Upper lobe of left lung (tissue), 4 donors: ENCODE data around the gene EXOC6B.

Experiments used
- POLR2A ChIP-seq, 4 donors: fragments of 450-650 bp; IDR thresholded peaks; one replicate each; pipeline ENCODE4 v1.5.1; 2016 to 2017; ENCODE audit warnings: antibody characterized with exemption in 4 of 4, mild to moderate bottlenecking in 2 of 4
- POLR2AphosphoS5 ChIP-seq, 2 donors: sonication (generic); formaldehyde crosslinking; IDR thresholded peaks; one replicate each; pipeline ENCODE4 v1.5.1; 2017; ENCODE audit warnings: antibody characterized with exemption in 2 of 2
- TF ChIP-seq, protein P1 (sequence below), 6 experiments: fragments of 450-650 bp in 4 of 6; fragments of 200-600 bp in 2 of 6; sonication (generic) in 2 of 6; IDR thresholded peaks; one replicate each; pipeline ENCODE4 v1.5.1; 2016 to 2019; ENCODE audit warnings: antibody characterized with exemption in 6 of 6

DNA sequence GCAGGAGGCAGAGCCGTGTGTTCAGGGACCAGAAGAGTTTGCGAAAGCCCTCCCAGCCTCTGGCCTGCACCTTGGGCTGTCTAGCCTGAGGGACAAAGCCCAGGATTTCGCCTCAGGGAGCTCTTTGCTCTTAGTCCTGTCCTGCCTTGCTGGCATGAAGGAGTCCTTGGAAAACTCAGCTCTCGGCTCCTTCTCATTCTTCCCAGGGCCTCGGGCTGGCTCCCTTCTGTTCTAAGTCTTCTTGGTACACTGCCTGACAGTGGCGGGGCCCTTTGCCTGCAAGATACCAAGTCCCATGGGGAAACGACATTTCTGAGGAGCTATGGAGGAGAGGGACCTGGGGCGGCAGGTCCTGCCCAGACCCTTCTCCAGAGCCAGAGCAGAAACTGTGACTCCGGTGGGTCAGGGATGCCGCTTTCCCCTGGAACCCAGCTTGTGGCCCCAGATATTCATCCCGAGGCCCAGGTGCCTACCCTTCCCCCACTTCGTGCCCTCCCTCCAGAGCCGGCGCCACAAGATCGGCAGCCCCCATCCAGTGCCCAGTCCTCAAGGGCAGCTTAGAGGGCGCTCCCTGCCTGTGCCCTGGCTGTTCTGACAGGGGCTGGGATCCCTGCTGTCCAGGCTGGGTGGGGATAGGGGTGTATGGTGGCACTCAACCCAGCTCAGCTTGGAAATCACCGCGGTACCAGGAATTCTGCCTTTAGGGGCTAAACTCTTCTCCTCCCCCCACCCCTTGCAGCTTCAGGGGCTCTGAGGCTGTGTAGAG is 672.6 kb downstream of the EXOC6B start:
- TF ChIP-seq, protein P1, sequence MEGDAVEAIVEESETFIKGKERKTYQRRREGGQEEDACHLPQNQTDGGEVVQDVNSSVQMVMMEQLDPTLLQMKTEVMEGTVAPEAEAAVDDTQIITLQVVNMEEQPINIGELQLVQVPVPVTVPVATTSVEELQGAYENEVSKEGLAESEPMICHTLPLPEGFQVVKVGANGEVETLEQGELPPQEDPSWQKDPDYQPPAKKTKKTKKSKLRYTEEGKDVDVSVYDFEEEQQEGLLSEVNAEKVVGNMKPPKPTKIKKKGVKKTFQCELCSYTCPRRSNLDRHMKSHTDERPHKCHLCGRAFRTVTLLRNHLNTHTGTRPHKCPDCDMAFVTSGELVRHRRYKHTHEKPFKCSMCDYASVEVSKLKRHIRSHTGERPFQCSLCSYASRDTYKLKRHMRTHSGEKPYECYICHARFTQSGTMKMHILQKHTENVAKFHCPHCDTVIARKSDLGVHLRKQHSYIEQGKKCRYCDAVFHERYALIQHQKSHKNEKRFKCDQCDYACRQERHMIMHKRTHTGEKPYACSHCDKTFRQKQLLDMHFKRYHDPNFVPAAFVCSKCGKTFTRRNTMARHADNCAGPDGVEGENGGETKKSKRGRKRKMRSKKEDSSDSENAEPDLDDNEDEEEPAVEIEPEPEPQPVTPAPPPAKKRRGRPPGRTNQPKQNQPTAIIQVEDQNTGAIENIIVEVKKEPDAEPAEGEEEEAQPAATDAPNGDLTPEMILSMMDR (IDR thresholded peaks at IDR 0.05), result no peak
- TF ChIP-seq POLR2A (IDR thresholded peaks at IDR 0.05) (no peak), POLR2AphosphoS5 (IDR thresholded peaks at IDR 0.05) (no peak)
